HCT116 (cell line): ENCODE data around the gene FUT6. TPM values are rescaled to one million over a fixed set of nuclear protein-coding genes. Genes with fewer than 3 reads are reported as not detected.
"Not testable (repeated sequence)": the region's sequence is repeated elsewhere in the genome, so short reads cannot be mapped to it uniquely, and the experiment has no call there.

ENCODE experiments used
- ATAC-seq: fragments of 200-7000 bp; cut with Tn5 transposase; 2 replicates; pipeline ENCODE4 v1.9.1; 2020; ENCODE audit warnings: mild to moderate bottlenecking, moderate library complexity
- BruUV-seq: library from RNA; stranded (reverse); fragments of 400-500 nt; replicated peaks from 2 replicates; lab custom pipeline; 2021; lab: Mats Ljungman, UMichigan
- CTCF ChIA-PET: fragments of 300-600 bp; sonication (Branson Sonifier 250); formaldehyde crosslinking; loops from one replicate; lab custom pipeline; 2021; ENCODE audit warnings: antibody characterized with exemption; lab: Charles Lee
- POLR2A ChIA-PET: fragments of 300-600, 350-600 bp; sonication (Branson Sonifier 250); formaldehyde crosslinking; loops from one replicate; lab custom pipeline; 2021; ENCODE audit warnings: antibody characterized with exemption; lab: Charles Lee
- RAD21 ChIA-PET, 2 experiments: fragments of 300-600 bp; sonication (Branson Sonifier 250); formaldehyde crosslinking; loops; one replicate each; lab custom pipeline; 2023; ENCODE audit warnings: low total read pairs in 2 of 2; ENCODE audit not compliant: uncharacterized antibody in 2 of 2, unreplicated experiment in 2 of 2, low non-redundant PET in 1 of 2; lab: Charles Lee
- DNase-seq: peaks from one replicate; pipeline ENCODE4 v3.0.0-alpha.2; 2010; ENCODE audit warnings: low read depth, low spot score
- H2AFZ ChIP-seq: fragments of 200-600 bp; shearing (Covaris generic), sonication (generic); 2 replicates; pipeline ENCODE4 v1.6.1; 2017; ENCODE audit warnings: low read depth, mixed run types, mixed read lengths, antibody characterized with exemption, low read length; ENCODE audit not compliant: poor library complexity, severe bottlenecking
- H3K27ac ChIP-seq: 2 replicates; pipeline ENCODE4 v1.5.1; 2012; ENCODE audit warnings: low read depth, low read length
- H3K27me3 ChIP-seq: fragments of 200-600 bp; sonication (generic); 2 replicates; pipeline ENCODE4 v1.6.1; 2016; ENCODE audit warnings: mixed run types, low read length, mixed read lengths; ENCODE audit not compliant: insufficient read depth
- H3K36me3 ChIP-seq, 2 experiments: fragments of 200-500 bp in 1 of 2; fragments of 200-600 bp in 1 of 2; sonication (Bioruptor generic) in 1 of 2; sonication (generic) in 1 of 2; 2 replicates each; pipeline versions ENCODE4 v1.5.1 to v1.6.1; 2014 to 2016; ENCODE audit warnings: low read length in 2 of 2, inconsistent platforms in 1 of 2, mixed read lengths in 1 of 2, mixed run types in 1 of 2; ENCODE audit not compliant: insufficient read depth in 2 of 2, control insufficient read depth in 1 of 2
- H3K4me1 ChIP-seq, 2 experiments: fragments of 200-600 bp in 1 of 2; sonication (generic) in 1 of 2; 2 replicates each; pipeline versions ENCODE4 v1.5.1 to v1.6.1; 2012 to 2017; ENCODE audit warnings: low read length in 2 of 2, inconsistent platforms in 1 of 2, mild to moderate bottlenecking in 1 of 2, mixed read lengths in 1 of 2, mixed run types in 1 of 2, moderate library complexity in 1 of 2; ENCODE audit not compliant: insufficient read depth in 2 of 2, control insufficient read depth in 1 of 2
- H3K4me2 ChIP-seq: fragments of 200-600 bp; sonication (generic); 2 replicates; pipeline ENCODE4 v1.6.1; 2017; ENCODE audit warnings: mixed run types, low read length, mixed read lengths
- H3K4me3 ChIP-seq, 2 experiments: fragments of 200-600 bp in 1 of 2; sonication (generic) in 1 of 2; replicated peaks in 1 of 2; 2 replicates each; pipeline ENCODE4 v1.5.1; 2011 to 2016; ENCODE audit warnings: low read length in 2 of 2, control low read depth in 1 of 2, low read depth in 1 of 2, mild to moderate bottlenecking in 1 of 2, mixed read lengths in 1 of 2, mixed run types in 1 of 2
- H3K79me2 ChIP-seq: fragments of 200-600 bp; sonication (generic); 2 replicates; pipeline ENCODE4 v1.6.1; 2017; ENCODE audit warnings: mild to moderate bottlenecking, mixed run types, low read length, moderate library complexity, mixed read lengths; ENCODE audit not compliant: insufficient read depth
- H3K9ac ChIP-seq: fragments of 200-600 bp; sonication (generic); 2 replicates; pipeline ENCODE4 v1.6.1; 2016; ENCODE audit warnings: low read length, mixed read lengths
- H3K9me2 ChIP-seq: fragments of 200-600 bp; sonication (generic), shearing (Covaris generic); 2 replicates; pipeline ENCODE4 v1.6.1; 2017; ENCODE audit warnings: mixed run types, mild to moderate bottlenecking, moderate library complexity; ENCODE audit not compliant: insufficient read depth
- H3K9me3 ChIP-seq, 2 experiments: fragments of 200-500 bp in 1 of 2; fragments of 200-600 bp in 1 of 2; sonication (Bioruptor generic) in 1 of 2; sonication (generic) in 1 of 2; 2 replicates each; pipeline ENCODE4 v1.6.1; 2014 to 2017; ENCODE audit warnings: low read length in 2 of 2, mixed read lengths in 2 of 2, inconsistent platforms in 1 of 2, low read depth in 1 of 2, mild to moderate bottlenecking in 1 of 2, mixed run types in 1 of 2, moderate library complexity in 1 of 2; ENCODE audit not compliant: control insufficient read depth in 1 of 2, insufficient read depth in 1 of 2
- H4K20me1 ChIP-seq: fragments of 200-600 bp; sonication (generic), shearing (Covaris generic); 2 replicates; pipeline ENCODE4 v1.6.1; 2017; ENCODE audit warnings: mixed run types, mild to moderate bottlenecking, moderate library complexity; ENCODE audit not compliant: insufficient read depth
- CBX3 ChIP-seq: IDR thresholded peaks from 2 replicates; pipeline ENCODE4 v1.6.1; 2012; ENCODE audit warnings: low read depth
- CTCF ChIP-seq, 3 experiments: fragments of 200-600 bp in 1 of 3; sonication (generic) in 1 of 3; IDR thresholded peaks in 2 of 3; conservative IDR thresholded peaks in 1 of 3; 2 replicates each; pipeline ENCODE4 v1.5.1; 2012 to 2017; ENCODE audit warnings: low read depth in 2 of 3, low read length in 2 of 3, antibody characterized with exemption in 1 of 3, borderline replicate concordance in 1 of 3, control low read depth in 1 of 3, mild to moderate bottlenecking in 1 of 3, mixed read lengths in 1 of 3, mixed run types in 1 of 3, moderate library complexity in 1 of 3; ENCODE audit not compliant: insufficient read depth in 1 of 3
- EGR1 ChIP-seq: IDR thresholded peaks from 2 replicates; pipeline ENCODE4 v1.6.1; 2012; ENCODE audit warnings: low read depth
- ELF1 ChIP-seq: IDR thresholded peaks from 2 replicates; pipeline ENCODE4 v1.6.1; 2012; ENCODE audit warnings: low read depth, borderline replicate concordance
- EZH2phosphoT487 ChIP-seq: fragments of 200-600 bp; IDR thresholded peaks from 2 replicates; pipeline ENCODE4 v1.6.1; 2018; ENCODE audit warnings: antibody characterized with exemption, borderline replicate concordance
- JUND ChIP-seq: IDR thresholded peaks from 2 replicates; pipeline ENCODE4 v1.6.1; 2012
- POLR2A ChIP-seq: IDR thresholded peaks from 2 replicates; pipeline ENCODE4 v1.7.0; 2011; ENCODE audit warnings: borderline replicate concordance; ENCODE audit not compliant: insufficient read depth, insufficient read length; ENCODE audit errors: extremely low read depth
- RAD21 ChIP-seq: IDR thresholded peaks from 2 replicates; pipeline ENCODE4 v1.6.1; 2012; ENCODE audit warnings: low read depth, mild to moderate bottlenecking
- SIN3A ChIP-seq: IDR thresholded peaks from 2 replicates; pipeline ENCODE4 v1.6.1; 2012; ENCODE audit warnings: low read depth
- SP1 ChIP-seq: IDR thresholded peaks from 2 replicates; pipeline ENCODE4 v1.6.1; 2012; ENCODE audit warnings: low read depth
- SRF ChIP-seq: IDR thresholded peaks from 2 replicates; pipeline ENCODE4 v1.6.1; 2012; ENCODE audit warnings: low read depth
- ZBTB33 ChIP-seq: IDR thresholded peaks from 2 replicates; pipeline ENCODE4 v1.6.1; 2011; ENCODE audit warnings: mild to moderate bottlenecking, low read length, moderate library complexity; ENCODE audit not compliant: insufficient replicate concordance; ENCODE audit errors: extremely low read depth
- intact Hi-C: fragments of 100-400 bp; cut with micrococcal nuclease; formaldehyde crosslinking; loops from 2 replicates; pipeline ENCODE4 v1.10.0; 2022
- total RNA-seq: library from RNA; stranded (reverse); gene quantifications from one replicate; pipeline ENCODE4 v1.2.1, GENCODE V29; 2021; ENCODE audit not compliant: unreplicated experiment

Gene FUT6
- total RNA-seq, 1 experiment from 2014 or later = not detected

- BruUV-seq, H2AFZ ChIP-seq, POLR2A ChIA-PET, H4K20me1 ChIP-seq, ATAC-seq, CTCF ChIA-PET, RAD21 ChIA-PET, H3K79me2 ChIP-seq, H3K27me3 ChIP-seq, H3K9me3 ChIP-seq, H3K4me3 ChIP-seq, H3K27ac ChIP-seq, H3K36me3 ChIP-seq, H3K4me2 ChIP-seq, H3K9ac ChIP-seq, intact Hi-C loops, DNase-seq, H3K9me2 ChIP-seq: not testable (repeated sequence)
- H3K4me1 ChIP-seq = peaks cover 14 to 17% of the 10 kb centered on the region in 2 experiments
Measured at GRCh38 chr19:5847846-5848245, 8.3 kb upstream of the FUT6 start.

GRCh38 chr19:5844456-5845433, 5.2 kb upstream of the FUT6 start:
- RAD21 ChIA-PET = no interaction called here
- CTCF ChIA-PET = no interaction called here
- POLR2A ChIA-PET = interaction anchor here (0.9 kb wide), 1 partner anchor 16 kb away, joined by 3 read pairs; no protein-coding TSS in a partner anchor
- Histone ChIP-seq H3K4me2 (no peak overlapping the region), H2AFZ (no peak overlapping the region), H3K9me3 (no peaks in the 10 kb centered on the region), H3K27me3 (no peaks in the 10 kb centered on the region), H4K20me1 (no peaks in the 10 kb centered on the region), H3K79me2 (no peaks in the 10 kb centered on the region), H3K27ac (no peak overlapping the region), H3K9me2 (no peaks in the 10 kb centered on the region), H3K4me3 (no peak overlapping the region), H3K9ac (no peak overlapping the region), H3K4me1 (peaks cover 4 to 8% of the 10 kb centered on the region in 2 experiments; a peak in 2 of 4 replicates), H3K36me3 (no peaks in the 10 kb centered on the region)
- ATAC-seq = no peak
- intact Hi-C loops = no loop called here
- BruUV-seq = no TSS peak
- DNase-seq = no peak
- TF ChIP-seq POLR2A = no peak
- no peak for TF ChIP-seq CBX3
- no peak for TF ChIP-seq SRF
- no peak for TF ChIP-seq SP1
- TF ChIP-seq SIN3A = no peak
- TF ChIP-seq CTCF (IDR thresholded peaks at IDR 0.05 in 2 of 3, conservative IDR thresholded peaks at IDR 0.05 in 1 of 3; ENCODE audit: borderline replicate concordance in 1 of 3, insufficient read depth in 1 of 3, low read depth in 2 of 3, low read length in 2 of 3) = no peak
- no peak for TF ChIP-seq ZBTB33
- no peak for TF ChIP-seq EGR1
- no peak for TF ChIP-seq ELF1
- TF ChIP-seq JUND = no peak
- TF ChIP-seq EZH2phosphoT487 = no peak
- TF ChIP-seq RAD21 = no peak
